ENCODE measurements around the gene OR2S2.
A peak's percentile ranks its signal among the peaks of the same experiment; 100 is the strongest.

GRCh38 chr9:35910613-35911359 is 47.2 kb downstream of the OR2S2 start:
- TF ChIP-seq, protein P1, sequence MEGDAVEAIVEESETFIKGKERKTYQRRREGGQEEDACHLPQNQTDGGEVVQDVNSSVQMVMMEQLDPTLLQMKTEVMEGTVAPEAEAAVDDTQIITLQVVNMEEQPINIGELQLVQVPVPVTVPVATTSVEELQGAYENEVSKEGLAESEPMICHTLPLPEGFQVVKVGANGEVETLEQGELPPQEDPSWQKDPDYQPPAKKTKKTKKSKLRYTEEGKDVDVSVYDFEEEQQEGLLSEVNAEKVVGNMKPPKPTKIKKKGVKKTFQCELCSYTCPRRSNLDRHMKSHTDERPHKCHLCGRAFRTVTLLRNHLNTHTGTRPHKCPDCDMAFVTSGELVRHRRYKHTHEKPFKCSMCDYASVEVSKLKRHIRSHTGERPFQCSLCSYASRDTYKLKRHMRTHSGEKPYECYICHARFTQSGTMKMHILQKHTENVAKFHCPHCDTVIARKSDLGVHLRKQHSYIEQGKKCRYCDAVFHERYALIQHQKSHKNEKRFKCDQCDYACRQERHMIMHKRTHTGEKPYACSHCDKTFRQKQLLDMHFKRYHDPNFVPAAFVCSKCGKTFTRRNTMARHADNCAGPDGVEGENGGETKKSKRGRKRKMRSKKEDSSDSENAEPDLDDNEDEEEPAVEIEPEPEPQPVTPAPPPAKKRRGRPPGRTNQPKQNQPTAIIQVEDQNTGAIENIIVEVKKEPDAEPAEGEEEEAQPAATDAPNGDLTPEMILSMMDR (conservative IDR thresholded peaks at IDR 0.05; ENCODE audit: low read depth, low read length): peak; percentile 77
- TF ChIP-seq EZH2phosphoT487 (IDR thresholded peaks at IDR 0.05; ENCODE audit: borderline replicate concordance, low read length): no peak
- no peak for TF ChIP-seq EZH2 (IDR thresholded peaks at IDR 0.05; ENCODE audit: low read length, unreplicated experiment)
